Measurements from ENCODE around the gene PLCB4.

Gene PLCB4

DNA sequence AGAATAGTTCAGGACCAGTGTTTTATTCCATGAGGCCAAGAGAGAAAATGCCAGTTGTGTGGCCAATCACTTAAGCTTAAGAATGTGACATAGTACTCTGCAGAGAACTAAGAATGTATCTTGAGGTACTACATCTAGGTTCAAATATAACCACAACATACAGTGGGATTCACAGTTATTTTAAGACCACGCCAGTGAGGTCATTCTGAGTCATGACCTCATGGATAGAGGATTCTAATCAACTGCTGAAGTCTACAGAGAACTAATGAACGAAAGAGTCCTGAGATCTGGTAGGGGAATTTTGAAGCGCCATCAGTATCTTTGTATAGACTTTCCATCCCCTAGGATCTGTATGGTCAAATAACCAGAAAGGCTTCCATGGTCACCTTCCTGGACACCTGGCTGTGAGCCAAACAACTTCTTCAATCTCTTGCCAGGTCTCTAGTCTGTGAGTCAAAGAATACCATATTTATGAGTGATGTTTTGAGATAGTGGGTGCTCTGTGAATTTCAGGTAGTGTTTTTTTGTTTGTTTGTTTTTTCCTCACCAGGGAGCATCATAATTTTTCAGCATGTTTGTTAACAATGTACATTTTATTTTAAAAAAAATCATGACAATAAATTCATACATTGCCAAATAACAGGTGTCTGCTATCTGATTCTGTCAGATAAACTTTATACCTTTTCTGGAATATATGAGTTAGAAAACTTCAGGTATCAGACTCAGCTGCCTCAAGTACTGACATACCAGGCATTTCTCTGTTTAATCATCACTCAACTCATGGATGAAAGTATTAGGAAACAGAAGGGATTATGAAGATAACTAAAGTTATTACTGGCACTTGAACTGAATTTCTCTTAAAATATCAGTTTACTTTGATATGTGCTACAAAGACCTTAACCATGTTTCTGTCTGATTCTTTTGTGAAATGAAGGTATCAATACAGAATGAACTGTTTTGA, 217.9 kb downstream of the PLCB4 start:
- no peak for DNase-seq

DNA sequence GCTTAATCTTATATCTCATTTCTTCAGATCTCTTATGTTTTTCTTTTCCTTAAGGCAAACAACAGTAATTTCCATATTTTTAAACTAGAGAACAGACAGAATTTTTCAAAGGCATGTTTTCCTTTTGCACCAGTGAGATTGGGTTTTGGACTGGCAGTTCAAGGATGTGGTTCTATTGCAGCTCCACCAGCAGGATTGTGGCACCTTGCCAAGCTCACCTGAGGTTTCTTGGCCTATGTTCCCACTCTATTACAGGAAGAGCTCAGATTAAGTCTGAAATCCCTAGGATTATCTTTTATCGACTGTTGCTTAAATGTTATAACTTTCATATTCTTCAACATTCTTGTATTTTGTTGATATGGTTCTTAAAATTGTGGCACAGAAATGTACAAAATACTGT, 218.9 kb downstream of the PLCB4 start:
- DNase-seq: no peak

DNA sequence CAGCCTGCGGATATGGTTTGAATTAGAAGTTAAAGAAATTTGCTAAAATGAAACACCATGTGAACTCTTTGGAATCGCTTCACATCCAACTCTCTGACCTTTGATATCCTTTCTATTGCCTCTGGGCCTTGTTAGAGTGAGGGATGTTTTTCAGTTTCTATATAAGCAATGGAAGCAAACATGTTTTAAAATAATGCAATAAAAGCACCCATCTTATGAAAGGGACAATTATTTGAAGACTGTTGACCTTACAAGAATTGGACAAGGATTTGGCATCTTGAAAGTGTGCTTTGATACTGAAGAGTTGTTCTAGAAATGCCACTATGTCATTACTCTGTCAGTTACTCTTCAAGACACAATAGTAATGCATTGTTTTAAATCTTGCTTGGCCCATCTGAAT, 221.4 kb downstream of the PLCB4 start:
- DNase-seq: no peak

DNA sequence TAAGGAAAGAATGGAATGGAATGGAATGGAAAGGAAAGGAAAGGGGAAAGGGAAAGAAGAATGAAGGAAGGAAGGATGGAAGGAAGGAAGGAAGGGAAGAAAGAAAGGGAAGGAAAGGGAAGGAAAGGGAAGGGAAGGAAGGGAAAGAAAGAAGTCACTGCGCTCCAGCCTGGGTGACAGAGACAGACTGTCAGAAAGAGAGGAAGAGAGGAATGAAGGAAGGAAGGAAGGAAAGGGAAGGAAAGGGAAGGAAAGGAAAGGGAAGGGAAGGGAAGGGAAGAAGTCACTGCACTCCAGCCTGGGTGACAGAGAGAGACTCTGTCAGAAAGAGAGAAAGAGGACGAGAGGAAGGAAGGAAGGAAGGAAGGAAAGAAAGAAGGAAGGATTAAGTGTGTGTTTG, 224.3 kb downstream of the PLCB4 start:
- no peak for DNase-seq

DNA sequence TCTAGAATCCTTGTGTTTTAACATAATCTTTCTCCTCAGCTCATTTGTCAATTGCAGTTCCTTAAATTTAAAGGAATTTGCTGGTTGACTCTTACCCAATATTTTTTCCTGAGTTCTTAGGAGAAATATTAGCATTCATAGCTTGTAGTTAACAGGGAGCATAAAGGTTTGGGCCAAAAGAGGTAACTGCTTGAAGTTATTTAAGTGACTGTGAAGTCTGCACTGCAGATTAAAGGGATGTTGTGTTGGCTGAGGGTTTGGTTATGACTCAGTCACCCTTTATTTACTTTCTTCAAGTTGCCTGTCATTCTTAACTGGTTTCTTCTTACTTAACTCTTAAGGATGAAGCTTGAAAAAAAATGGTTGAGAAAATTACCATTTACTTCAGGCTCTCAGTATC, 225.2 kb downstream of the PLCB4 start:
- DNase-seq: no peak

DNA sequence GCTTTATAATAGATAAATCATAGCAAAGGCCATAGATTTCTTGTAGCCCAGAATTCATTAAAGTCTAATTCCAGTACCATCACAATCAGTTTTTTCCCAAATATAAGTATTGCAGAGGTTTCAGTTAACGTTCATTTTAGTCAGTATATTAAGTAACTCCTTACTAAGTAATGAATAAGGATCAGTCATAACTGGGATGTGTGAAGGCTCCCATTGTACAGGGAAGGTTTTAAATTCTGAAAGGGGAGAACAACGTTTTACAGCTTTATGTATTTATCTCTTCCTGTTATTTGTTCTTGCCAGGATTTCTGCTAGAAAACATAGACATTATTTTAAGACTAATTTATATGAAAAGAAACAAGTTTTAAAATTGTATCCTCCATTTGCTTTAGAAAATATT, 230.0 kb downstream of the PLCB4 start:
- DNase-seq: no peak

DNA sequence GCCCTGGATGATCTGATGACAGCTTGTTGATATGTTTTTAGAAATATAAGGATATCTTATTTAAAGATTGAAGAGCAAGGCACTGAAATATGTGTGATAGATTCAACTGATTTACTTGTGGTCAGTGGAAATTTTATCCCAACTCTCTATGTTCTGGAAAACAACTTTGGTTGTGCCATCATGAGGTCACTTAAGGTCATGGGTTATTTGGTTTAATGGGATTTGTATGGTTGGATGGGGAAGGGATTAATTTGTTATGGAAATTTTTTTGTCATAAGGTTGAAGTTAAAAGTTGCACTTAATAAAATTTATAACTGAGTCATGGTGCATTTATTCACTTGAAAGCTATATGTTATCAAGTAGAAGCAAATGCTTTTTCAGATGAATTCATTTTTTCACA, 231.2 kb downstream of the PLCB4 start:
- no peak for DNase-seq

DNA sequence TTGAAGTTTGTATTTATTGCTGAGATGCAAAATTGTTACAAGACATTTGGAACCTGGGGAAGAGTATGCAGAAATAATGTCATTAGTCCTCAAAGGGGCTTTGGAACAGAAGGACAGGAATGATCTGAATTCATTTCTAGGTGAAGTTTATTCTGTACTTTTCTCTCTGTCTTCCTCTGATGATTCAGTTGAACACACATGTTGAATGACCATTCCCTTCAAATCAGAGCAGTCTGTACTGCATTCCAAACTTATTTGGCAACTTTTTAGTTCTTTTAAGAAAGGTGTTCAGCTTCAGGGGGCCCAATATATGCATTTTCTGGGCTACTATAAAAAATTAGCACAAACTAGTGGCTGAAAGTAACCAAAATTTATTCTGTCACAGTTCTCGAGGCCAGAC, 231.6 kb downstream of the PLCB4 start:
- no peak for DNase-seq

DNA sequence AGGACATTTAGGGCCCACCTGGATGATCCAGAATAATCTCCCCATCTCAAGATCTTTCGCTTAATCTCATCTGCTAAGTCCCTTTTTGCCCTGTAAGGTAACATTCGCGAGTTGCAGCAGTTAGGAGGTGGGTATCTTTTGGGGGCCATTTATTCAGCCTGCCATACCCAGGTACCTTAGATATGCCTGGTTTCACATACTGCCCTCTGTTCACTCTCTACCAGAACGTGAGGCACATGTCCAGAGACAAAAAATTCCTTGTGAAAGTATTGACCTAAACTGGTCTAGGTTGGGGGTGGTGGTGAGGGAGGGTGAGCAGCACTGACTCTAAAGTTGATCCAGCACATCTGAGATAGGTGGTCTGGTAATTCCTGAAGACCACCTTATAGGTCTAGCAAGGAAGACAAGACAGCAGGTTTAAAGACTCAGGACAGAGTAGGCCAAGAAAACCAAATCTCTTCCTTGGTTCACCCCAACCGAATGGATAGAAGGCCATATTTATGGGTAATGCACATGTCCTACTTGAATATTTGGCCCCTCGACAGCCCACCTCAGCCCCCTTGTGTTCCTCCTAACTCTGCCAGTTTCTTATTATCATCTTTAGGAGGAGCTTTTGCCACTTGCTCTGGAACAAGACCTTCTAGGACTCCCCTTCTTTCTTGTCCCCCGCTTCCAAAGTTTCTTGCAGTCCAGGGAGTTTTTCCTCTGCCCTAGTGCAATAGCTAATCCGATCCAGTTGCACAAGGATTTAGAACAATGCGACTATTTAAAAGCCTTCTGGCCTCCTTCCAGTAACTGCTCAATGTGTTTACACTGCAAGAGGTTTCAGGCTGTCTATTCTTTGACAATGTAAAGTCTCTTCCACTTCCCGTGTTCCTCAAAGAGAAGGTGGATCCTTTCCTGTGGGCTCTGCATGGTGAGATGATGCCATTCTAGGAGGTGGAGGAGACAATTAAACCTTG, 232.5 kb downstream of the PLCB4 start:
- no peak for DNase-seq

DNA sequence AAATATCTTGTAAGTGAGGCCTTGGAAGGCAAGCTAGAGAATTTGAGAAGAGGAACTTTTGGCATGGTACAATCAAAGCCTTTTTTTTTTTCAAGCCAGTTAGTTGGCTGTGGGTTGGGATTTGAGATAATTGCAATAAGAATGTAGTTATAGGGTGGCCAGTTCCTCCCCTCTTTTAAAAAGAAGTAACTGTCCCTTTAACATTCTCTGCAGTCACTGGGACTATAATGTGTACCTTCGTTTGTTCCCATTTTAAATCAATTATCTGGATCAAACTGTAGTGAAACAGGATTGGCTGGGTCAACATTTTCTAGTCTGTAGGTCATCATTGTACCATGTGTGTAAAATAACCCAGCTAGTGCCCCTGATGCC, 233.2 kb downstream of the PLCB4 start:
- DNase-seq: no peak

DNA sequence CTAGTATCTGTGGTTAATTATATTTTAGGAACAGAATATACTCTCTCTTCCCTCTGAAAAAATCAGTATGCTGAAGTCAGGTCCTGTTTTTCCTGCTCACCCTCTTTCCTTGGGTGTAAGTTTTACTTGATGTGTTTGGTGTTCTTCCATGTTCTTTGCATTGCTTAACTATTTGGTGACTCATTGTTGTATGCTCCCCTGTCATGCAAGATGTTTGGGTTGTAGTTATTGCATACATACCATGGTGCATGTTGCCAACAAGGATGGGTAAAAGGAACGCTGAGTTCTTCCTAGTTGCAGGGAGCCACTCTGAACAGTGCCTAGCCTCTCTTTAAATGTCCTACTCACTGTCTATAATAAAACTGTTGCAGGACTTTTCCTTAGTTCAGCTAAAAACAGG, 237.6 kb downstream of the PLCB4 start:
- DNase-seq: no peak

DNA sequence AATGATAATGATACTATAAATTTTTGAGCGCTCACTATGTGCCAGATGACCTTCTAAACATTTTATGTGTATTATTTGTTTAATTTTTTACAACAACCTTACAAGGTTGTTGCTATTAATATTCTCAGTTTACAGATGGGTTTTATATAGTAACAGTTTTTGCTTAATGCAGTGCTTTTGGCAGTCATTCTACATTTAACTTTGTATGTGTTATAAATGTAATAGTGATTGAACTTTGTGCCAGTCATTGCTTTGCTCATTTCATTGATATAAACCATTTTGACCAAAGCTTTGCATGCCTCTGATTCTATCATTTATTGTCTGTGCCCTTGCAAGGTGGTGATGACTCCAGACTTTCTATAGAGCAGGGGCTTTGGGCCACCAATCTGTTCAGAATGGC, 239.2 kb downstream of the PLCB4 start:
- no peak for DNase-seq

DNA sequence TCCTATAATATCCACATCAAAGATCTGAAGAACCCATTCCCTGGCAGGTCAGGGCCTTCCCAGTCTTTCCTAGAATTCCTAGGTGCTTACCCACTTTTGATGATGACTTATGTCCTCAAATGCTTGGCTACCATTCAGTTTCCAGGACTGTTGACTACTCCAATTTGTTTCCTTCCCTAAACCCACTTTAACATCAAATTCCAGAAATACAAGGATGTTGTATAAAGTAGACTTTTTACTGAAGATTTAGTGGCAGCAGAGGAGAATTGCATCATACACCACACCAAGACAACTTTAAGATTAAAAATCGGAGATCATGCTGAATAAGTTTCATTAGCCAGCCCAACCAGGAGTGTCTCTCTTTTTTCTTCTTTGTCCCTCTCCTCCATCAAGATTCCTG, 242.2 kb downstream of the PLCB4 start:
- no peak for DNase-seq

DNA sequence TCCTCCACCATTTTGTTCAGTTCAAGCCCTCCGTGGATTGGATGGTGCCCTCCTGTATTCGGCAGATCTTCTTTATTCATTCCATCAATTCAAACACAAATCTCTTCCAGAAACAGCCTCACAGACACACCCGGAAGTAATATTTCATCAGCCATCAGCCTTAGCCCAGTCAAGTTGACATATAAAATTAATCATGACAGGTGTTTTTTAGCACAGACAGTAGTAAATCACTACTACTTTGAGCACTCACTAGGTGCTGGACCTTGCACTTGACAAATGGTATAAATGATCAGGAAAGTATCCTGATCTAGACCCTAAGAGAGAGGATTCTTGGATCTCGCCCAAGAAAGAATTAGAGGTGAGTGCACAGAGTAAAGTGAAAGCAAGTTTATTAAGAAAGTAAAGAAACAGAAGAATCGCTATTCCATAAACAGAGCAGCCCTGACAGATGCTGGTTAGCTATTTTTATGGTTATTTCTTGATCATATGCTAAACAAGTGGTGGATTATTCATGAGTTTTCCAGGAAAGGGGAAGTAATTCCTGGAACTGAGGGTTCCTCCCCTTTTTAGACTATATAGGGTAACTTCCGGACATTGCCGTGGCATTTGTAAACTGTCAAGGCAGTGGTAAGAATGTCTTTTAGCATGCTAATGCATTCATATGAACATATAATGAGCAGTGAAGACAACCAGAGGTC, 250.9 kb downstream of the PLCB4 start:
- no peak for DNase-seq

DNA sequence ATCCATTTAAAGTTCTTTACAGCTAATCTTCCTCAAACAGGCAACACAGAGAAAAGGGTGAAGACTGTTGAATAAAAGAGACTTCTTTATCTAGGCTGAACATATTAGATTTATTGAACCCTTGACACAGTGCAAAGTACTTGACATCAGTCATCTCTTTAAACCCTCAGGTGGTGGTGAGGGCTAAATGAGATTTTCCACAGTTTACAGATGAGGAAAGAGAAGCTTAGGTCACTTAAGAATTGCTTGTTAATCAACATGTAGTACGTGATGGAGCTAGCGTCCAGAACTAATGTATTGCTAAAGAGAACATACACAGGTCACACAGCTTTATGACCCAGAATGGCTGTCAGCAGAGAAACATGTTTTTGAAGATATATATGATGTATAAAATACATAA, 252.1 kb downstream of the PLCB4 start:
- no peak for DNase-seq

DNA sequence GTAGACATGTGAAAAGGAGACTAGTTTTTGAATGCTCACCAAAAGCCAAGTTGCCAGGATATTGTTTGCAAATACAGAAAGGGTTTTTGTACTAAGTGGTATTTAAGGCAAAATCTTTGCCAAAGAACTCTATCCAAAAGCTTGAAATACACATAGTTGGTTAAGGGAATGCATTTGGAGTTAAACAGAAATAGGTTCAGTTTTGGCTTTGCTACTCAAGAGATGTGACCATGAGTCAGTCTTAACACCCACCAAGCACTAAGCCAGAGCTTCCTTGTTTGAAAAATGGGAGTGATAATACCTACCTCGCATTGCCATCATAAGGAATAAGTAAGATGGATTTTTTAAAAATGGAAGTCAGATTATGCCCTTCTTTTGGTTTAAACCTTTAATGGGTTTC, 253.8 kb downstream of the PLCB4 start:
- DNase-seq: no peak

DNA sequence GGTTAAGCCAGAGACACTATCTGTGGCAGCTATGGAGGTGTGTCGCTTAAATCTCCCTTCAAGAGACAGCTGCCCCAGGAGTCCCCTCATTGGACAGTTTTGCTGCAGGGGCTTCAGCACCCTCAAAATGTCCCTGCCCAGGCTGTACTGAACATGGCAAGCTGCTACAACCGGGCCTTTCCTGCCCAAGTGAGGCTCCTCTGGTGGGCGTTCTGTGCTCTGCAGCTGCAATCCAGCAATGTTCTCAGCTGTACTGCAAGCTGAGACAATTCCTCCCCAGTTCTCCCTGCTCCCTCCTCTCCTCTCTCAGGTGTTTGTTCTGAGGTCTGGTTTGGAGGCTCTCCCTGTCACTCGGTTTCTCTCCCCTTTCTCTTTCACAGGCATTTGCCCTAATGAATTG, 254.7 kb downstream of the PLCB4 start:
- no peak for DNase-seq

DNA sequence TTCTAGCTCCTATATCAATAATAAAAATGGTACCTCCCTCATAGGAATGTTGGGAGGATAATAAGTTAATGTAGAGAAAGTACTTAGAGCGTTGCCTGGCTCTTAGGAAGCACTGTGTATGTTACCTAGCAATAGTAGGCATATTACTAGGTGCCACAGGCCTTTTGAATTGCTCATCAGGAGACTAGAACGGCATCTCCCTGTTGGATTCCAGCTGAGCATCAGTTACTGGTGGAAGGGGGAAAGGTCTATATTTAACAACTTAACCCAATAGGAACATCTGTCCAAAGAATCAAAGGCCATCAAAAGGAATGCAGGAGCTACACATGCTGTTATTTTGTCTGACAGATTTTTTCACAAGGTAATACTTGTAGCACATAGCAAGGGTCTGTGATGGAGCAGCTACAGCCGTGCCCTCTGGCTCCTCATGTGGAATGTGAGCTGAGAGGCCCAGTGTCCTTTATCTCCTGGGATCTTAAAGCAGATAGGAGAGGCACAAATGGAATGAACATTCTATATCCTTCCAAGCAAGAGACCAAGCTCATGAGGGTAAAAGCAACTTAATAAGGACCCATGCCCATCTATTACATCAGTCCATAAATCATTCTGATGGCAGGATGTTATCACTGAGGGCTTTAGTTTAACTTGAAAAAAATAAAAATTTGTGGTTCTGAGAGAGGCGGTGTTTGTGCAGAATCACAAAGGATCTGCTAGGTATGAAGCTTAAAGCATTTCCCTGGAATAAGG, 260.6 kb downstream of the PLCB4 start:
- DNase-seq: no peak

DNA sequence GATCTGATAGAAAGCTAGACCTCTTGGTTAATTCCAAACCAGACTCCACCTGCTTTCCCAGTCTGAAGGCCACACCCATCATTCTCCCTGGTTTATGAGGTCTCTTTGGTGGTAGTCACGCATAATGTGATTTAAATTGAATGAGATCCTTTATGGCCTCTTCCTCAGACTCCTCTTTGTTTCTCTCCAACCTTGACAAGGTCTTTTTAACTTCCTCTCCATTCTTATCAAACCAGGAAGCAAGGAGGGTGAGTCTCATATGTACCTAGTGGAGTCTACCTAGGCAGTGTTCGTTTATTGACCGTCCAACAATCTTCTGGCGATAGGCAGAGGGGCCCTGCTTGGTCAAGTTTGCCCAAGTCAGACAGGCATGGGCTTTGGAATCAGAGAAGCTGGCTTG, 261.3 kb downstream of the PLCB4 start:
- DNase-seq: no peak

DNA sequence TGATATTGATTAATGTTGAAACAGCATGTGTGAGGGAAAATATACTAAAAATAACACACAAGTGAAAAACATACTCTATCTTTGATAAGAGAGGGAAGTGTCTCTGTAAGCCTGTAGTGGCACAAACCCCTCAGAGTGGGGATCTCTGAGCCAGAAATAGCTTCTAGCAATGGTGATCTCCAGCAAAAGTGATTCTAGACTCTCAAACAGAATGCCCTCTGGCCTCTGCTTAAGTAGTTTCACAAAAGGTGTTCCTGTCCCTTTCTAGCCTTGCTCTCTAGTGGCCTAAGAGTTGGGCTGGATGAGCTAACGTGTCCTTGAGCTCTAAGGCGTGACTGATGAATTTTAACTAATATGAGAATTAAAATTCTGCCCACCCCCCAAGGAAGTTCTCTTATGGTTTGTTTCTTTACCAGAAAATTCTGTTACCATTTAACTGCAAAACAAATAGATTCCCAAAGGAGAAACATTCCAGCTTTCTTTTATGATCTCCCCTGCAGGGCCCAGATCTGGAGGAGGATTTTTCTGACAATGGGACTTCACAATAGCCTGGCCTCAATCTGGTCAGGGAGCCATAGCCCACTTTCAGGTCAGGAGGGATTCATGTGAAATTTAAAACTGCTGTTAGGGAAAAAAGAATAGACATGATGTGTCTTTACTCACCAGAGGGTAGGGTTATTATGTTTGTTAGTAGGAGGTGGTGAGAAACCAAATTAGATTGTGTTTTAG, 263.0 kb downstream of the PLCB4 start:
- DNase-seq: no peak

DNA sequence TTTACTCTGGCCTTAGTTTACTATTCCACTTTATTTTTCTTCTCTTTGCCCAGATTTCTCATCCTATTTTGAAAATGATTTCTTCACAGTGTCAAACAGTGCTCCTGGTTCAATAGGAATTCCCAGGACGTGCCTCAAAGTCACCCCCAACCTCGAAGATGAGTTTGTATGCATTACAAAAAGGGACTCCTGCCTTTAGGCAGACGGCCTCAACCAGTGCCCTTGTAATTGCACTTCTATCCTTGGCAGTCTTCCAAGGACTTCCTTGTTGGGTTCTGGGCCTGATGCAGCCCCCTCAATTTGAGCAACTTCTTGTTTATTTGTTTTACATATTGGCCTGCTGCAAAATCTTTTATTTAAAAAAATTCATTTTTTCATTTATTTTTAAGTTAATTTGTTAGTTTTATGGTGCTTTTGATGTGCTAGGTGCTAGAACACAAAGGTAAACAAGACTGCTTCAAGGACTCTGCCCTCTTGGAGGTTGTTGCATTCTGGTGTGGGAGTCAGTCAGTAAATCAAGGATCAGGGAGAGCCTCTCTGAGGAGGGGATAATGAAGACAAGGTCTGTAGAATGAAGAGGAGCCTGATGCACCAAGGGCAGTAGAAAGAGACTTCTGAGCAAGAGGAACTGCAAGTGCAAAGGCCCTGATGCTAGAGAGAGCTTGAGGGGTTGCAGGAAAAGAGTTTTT, 264.0 kb downstream of the PLCB4 start:
- DNase-seq: no peak
